Right renal cortex interstitium (tissue), 3 donors: ENCODE results near the gene CENPP. TPM values are rescaled to one million over a fixed set of nuclear protein-coding genes. Genes with fewer than 3 reads are reported as not detected.

Experiments
- DNase-seq, 3 donors: peaks; one replicate each; pipeline ENCODE4 v3.0.0-alpha.2; 2013; ENCODE audit warnings: low read depth in 3 of 3, low spot score in 2 of 3
- polyA plus RNA-seq, 3 donors: library from polyadenylated mRNA; unstranded; fragments of 120-200 nt; gene quantifications; one replicate each; pipeline ENCODE4 v1.2.1, GENCODE V29; 2013; ENCODE audit not compliant: insufficient read length in 3 of 3

Gene CENPP
- polyA plus RNA-seq, 3 donors, result 5.7 to 7.7 (median 6.3) TPM

GRCh38 chr9:92666236-92666635 lies 340.5 kb downstream of the CENPP start:
- no peak for DNase-seq

GRCh38 chr9:92666912-92667532 lies 341.3 kb downstream of the CENPP start:
- no peak for DNase-seq

DNA sequence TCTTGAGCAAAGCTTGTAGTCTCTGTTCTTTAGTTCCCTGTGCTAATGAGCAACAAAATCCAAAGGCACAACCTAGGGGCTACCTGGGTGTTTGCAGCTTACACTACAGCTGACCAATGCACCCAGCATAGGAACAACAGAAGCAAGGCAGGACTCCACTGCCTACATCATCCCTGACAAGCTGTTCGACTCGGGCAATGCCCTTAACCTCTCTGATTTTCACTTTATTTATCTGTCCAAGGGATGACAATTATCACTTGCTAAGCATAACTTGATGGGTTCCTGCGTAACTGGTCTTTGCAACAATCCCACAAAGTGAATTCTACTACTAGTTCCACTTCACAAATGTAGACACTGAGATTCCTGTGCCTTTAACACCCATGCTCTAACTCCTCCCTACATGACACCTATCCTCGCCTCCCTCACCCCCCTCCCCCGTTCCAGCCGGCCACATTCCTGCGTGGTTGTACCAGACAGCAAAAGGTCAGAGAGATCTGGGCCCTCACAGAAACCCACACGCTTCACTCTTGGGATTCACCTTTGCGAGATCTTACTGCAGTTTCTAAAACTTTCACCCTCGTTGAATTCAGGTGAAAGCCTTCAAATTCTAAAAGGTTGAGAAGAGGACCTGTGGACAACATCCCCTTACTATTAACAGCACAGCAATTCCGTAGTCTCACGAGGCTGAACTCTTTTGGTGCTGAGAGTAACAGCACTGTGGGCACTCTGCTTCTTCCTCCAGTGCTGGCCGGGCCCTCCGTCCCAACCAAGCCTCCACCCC lies 343.2 kb downstream of the CENPP start:
- peak in 2 of 3 donors; percentile 7 to 12 for DNase-seq

GRCh38 chr9:92669527-92669889 lies 343.8 kb downstream of the CENPP start:
- no peak for DNase-seq

Other genes starting within 250 kb of the CENPP start
- 100 to 1,000 TPM in 1 of 3 donors, 10 to 100 TPM in 2; 93.8 to 109 (median 99.7) TPM for gene SPTLC1, start 210.5 kb upstream of the CENPP start, polyA plus RNA-seq
- gene IARS1, start 32.3 kb upstream of the CENPP start, polyA plus RNA-seq, result 100 to 1,000 TPM; 102 to 112 (median 106) TPM
- 10 to 100 TPM; 43.4 to 48.7 (median 45.8) TPM for gene NOL8, start 603 bp upstream of the CENPP start, polyA plus RNA-seq
- 10 to 100 TPM; 34.0 to 55.2 (median 47.4) TPM for gene OGN, start 78.6 kb downstream of the CENPP start, polyA plus RNA-seq
- 1 to 10 TPM in 2 of 3 donors, under 1 TPM in 1; 0.41 to 1.5 (median 1.1) TPM for gene OMD, start 98.5 kb downstream of the CENPP start, polyA plus RNA-seq
- gene ASPN, start 156.6 kb downstream of the CENPP start, polyA plus RNA-seq, result 10 to 100 TPM; 10.2 to 16.4 (median 15.1) TPM
- 10 to 100 TPM; 14.8 to 21.1 (median 16.1) TPM for gene ECM2, start 210.0 kb downstream of the CENPP start, polyA plus RNA-seq